Subcutaneous abdominal adipose tissue (tissue), 5 donors: ENCODE results near the gene MSL2.
"Not testable (repeated sequence)": the region's sequence is repeated elsewhere in the genome, so short reads cannot be mapped to it uniquely, and the experiment has no call there.

Experiments
- H3K27ac ChIP-seq: one replicate; pipeline ENCODE4 v1.7.0; 2013; ENCODE audit warnings: low read depth, mild to moderate bottlenecking, inconsistent platforms, low read length, moderate library complexity
- H3K27me3 ChIP-seq, 5 donors: one replicate each; pipeline ENCODE4 v1.7.0; 2013; ENCODE audit warnings: low read length in 5 of 5, inconsistent platforms in 1 of 5; ENCODE audit not compliant: control insufficient read depth in 5 of 5, insufficient read depth in 4 of 5
- H3K36me3 ChIP-seq, 5 donors: one replicate each; pipeline ENCODE4 v1.7.0; 2013; ENCODE audit warnings: low read length in 5 of 5; ENCODE audit not compliant: control insufficient read depth in 5 of 5, insufficient read depth in 5 of 5
- H3K4me1 ChIP-seq, 5 donors: one replicate each; pipeline ENCODE4 v1.7.0; 2013; ENCODE audit warnings: low read length in 5 of 5, mild to moderate bottlenecking in 3 of 5, moderate library complexity in 1 of 5; ENCODE audit not compliant: control insufficient read depth in 5 of 5, insufficient read depth in 5 of 5
- H3K4me3 ChIP-seq, 5 donors: one replicate each; pipeline ENCODE4 v1.7.0; 2013; ENCODE audit warnings: low read length in 5 of 5, low read depth in 1 of 5
- H3K9ac ChIP-seq, 5 donors: one replicate each; pipeline ENCODE4 v1.7.0; 2013; ENCODE audit warnings: low read length in 5 of 5, mild to moderate bottlenecking in 4 of 5, moderate library complexity in 3 of 5
- H3K9me3 ChIP-seq, 5 donors: one replicate each; pipeline ENCODE4 v1.7.0; 2013; ENCODE audit warnings: low read length in 5 of 5; ENCODE audit not compliant: control insufficient read depth in 5 of 5
- donor health status: healthy.
- donor health status: healthy.
- donor health status: healthy.
- donor health status: healthy.
- donor health status: healthy.

Gene MSL2

DNA sequence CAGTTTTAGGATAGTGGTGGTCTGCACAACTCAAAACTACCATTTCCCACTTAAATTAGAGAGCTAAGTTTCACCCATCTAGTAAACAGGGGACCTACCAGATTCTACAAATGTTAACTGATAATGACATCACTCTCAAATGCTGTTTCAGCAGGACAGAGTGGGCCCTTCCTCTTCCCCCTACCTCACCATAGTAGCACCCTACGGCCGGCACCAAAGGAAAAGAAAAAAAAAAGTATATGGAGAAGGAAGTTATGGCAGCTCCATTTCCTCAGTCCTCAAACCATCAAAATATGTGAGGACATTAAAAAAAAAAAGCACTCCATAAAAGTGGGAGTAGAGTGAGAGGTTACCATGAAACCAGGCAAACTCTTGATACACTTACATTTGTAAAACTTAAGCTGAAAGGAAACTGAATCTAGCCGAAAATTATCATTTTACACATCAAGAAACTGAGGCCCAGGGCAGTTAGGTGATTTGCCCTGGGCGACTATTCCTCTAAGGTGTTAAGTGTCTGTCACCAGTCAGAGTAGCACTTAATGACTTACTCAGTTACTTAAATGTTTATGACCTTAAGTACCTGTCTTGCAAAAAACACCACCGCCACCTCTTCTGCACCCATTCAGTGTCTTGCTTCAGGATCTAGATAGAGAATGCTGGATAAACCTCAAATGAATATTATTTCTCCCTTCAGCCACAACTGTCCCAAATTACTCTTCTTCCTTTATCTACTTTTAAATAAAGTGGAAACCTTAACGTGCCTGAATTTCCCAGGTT lies 2.7 kb downstream of the MSL2 start:
- Histone ChIP-seq H3K4me1 (peaks cover 4 to 65% (median 60%) of the 10 kb centered on the region in 5 donors), H3K4me3 (peak overlapping the region; percentile 85 to 98 (median 96)), H3K9ac (peak overlapping the region; percentile 83 to 97 (median 89)), H3K27me3 (no peaks in the 10 kb centered on the region), H3K9me3 (no peaks in the 10 kb centered on the region), H3K36me3 (no peaks in the 10 kb centered on the region), H3K27ac (peak overlapping the region; percentile 94)

DNA sequence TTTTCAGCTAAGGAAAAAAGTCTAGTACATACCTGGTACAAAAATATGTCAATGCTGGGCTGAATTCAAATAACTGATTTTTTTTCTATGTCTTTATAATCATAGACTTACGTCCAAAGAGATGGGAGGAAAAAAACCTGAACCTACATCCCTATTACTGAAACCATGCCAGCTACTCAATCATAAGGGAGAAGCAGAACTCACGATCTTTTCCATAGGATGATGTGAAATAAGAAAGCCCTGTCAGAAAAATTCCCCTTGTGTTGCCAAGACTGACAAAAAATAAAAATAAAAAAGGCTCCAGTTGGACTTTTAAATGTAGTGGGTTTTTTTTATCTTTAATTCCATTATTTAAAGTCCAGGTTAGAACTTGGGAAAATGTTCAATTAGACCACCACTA lies 3.3 kb downstream of the MSL2 start:
- no peaks in the 10 kb centered on the region for H3K36me3 ChIP-seq
- H3K9ac ChIP-seq: peak overlapping the region in 4 of 5 donors; percentile 83 to 97 (median 88)
- peak overlapping the region; percentile 94 for H3K27ac ChIP-seq
- H3K9me3 ChIP-seq: no peaks in the 10 kb centered on the region
- peak overlapping the region; percentile 85 to 98 (median 96) for H3K4me3 ChIP-seq
- H3K27me3 ChIP-seq: no peaks in the 10 kb centered on the region
- peaks cover 4 to 68% (median 63%) of the 10 kb centered on the region in 5 donors for H3K4me1 ChIP-seq

DNA sequence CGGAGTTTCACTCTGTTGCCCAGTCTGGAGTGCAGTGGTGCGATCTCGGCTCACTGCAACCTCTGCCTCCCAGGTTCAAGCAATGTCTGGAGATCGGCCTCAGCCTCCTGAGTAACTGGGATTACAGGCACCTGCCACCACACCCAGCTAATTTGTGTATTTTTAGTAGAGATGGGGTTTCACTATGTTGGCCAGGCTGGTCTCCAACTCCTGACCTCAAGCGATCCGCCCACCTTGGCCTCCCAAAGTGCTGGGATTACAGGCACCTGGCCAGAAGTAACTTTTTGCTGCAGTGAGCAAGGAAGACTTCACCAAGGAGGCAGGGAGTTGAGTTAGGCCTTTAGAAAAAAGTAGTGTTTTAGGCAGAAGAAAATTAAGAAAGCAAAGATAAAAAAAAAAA lies 3.9 kb downstream of the MSL2 start:
- H3K36me3 ChIP-seq, H3K27me3 ChIP-seq, H3K9me3 ChIP-seq: not testable (repeated sequence)
- H3K27ac ChIP-seq: peak overlapping the region; percentile 94
- peak overlapping the region in 4 of 5 donors; percentile 45 to 89 (median 60) for H3K9ac ChIP-seq
- peak overlapping the region; percentile 37 to 98 (median 92) for H3K4me3 ChIP-seq
- peaks cover 1 to 69% (median 62%) of the 10 kb centered on the region in 5 donors for H3K4me1 ChIP-seq

DNA sequence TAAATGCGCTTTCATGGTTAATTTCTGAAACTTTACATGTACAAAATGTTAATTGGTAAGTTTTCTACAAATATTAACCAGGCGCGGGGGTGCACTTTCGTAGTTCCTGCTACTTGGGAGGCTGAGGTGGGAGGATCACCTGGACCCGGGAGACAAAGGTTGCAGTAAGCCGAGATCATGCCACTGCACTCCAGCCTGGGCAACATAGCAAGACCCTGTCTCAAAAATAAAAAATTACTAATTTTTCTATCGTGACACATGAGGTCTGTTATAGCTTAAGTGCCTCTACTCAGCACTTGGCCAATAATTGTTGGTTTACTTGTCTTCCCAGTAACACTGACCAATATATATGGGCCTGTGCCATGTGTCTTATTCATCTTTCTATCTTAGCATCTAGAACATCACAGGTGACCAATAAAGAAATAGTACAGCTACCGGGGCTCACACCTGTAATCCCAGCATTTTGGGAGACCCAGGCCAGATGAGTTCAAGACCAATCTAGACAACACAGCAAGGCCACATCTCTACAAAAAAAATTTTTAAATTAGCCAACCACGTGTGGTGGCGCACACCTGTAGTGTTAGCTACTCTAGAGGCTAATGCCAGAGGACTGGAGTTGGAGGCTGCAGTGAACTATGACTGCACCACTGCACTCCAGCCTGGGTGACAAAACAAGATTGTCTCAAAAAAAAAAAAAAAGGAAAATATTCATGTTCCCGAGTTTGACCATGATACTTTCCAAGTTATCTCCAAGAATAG lies 6.1 kb downstream of the MSL2 start:
- H3K9ac ChIP-seq: no peak overlapping the region
- no peak overlapping the region for H3K4me3 ChIP-seq
- H3K9me3 ChIP-seq: no peaks in the 10 kb centered on the region
- H3K27ac ChIP-seq: no peak overlapping the region
- H3K36me3 ChIP-seq: no peaks in the 10 kb centered on the region
- no peaks in the 10 kb centered on the region for H3K27me3 ChIP-seq
- peaks cover 1 to 77% (median 70%) of the 10 kb centered on the region in 5 donors for H3K4me1 ChIP-seq

DNA sequence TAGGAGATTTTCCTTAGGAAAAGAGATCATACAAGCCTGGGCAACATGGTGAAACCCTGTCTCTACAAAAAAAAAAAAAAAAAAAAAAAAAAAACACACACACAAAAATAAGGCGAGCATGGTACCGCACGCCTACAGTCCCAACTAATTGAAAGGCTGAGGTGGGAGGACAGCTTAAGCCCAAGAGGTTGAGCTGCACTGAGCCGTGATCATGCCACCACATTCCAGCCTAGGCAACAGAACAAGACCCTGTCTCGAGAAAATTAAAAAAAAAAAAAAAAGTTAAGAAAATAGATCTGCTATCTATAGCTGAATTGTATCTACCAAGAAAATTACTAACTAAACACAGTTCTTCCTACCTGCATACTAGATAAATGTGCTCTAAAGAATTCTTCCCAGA lies 7.1 kb downstream of the MSL2 start:
- H3K9me3 ChIP-seq: no peaks in the 10 kb centered on the region
- H3K36me3 ChIP-seq: no peaks in the 10 kb centered on the region
- H3K4me3 ChIP-seq: no peak overlapping the region
- no peaks in the 10 kb centered on the region for H3K27me3 ChIP-seq
- no peak overlapping the region for H3K9ac ChIP-seq
- H3K4me1 ChIP-seq: peaks cover 1 to 81% (median 73%) of the 10 kb centered on the region in 5 donors
- no peak overlapping the region for H3K27ac ChIP-seq

DNA sequence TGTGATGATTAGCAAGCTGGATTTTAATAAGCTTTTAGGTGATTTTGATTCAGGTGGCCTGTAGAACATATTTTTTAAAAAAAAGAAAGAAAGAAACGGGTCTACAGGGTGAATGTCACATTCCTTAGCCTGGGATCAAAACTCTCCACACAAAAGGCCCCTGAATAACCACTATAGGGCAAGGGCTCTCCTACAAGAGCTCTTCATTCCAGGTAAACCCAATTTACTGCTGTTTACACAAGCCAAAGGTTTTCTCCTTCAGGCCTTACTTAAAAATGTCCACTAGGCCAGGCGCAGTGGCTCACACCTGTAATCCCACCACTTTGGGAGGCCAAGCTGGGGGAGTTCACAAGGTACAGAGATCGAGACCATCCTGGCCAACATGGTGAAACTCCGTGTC lies 8.3 kb downstream of the MSL2 start:
- H3K4me1 ChIP-seq: peaks cover 1 to 70% (median 63%) of the 10 kb centered on the region in 5 donors
- H3K9me3 ChIP-seq: no peaks in the 10 kb centered on the region
- no peak overlapping the region for H3K27ac ChIP-seq
- no peaks in the 10 kb centered on the region for H3K36me3 ChIP-seq
- peak overlapping the region in 1 of 5 donors; percentile 30 for H3K9ac ChIP-seq
- H3K4me3 ChIP-seq: no peak overlapping the region
- H3K27me3 ChIP-seq: no peaks in the 10 kb centered on the region

DNA sequence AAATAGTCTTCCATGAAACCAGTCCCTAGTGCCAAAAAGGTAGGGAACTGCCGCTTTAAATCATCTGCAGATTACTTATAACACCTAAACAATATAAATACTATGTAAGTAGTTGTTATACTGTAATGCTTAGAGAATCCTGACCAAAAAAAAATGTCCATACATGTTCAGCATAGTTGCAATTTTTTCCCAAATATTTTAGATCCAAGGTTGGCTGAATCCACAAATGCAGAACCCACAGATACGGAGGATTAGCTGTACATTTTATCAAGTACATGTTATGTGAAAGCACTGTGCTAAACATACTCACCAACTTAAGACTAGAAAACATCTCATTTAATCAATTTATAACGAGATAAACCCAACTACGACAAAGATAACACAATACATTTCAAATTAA lies 9.3 kb downstream of the MSL2 start:
- Histone ChIP-seq H3K27me3 (no peaks in the 10 kb centered on the region), H3K9me3 (no peaks in the 10 kb centered on the region), H3K4me3 (no peak overlapping the region), H3K27ac (no peak overlapping the region), H3K36me3 (no peaks in the 10 kb centered on the region), H3K9ac (no peak overlapping the region), H3K4me1 (peaks cover 0 to 67% (median 58%) of the 10 kb centered on the region in 5 donors)

DNA sequence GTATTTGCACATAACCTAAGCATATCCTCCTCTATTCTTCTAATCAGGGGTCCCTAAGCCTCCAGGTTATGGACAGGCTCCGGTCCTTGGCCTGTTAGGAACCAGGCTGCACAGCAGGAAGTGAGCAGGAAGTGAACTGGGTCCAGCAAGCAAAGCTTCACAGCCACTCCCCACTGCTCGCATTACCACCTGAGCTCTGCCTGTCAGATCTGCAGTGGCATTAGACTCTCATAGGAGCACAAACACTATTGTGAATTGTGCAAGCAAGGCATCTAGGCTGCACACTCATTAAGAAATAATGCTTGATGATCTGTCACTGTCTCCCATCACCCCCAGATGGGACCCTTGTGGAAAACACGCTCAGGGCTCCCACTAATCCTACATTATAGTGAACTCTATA lies 9.8 kb downstream of the MSL2 start:
- H3K27me3 ChIP-seq: no peaks in the 10 kb centered on the region
- no peak overlapping the region for H3K9ac ChIP-seq
- no peaks in the 10 kb centered on the region for H3K36me3 ChIP-seq
- H3K9me3 ChIP-seq: no peaks in the 10 kb centered on the region
- peaks cover 0 to 62% (median 53%) of the 10 kb centered on the region in 5 donors for H3K4me1 ChIP-seq
- H3K4me3 ChIP-seq: no peak overlapping the region
- no peak overlapping the region for H3K27ac ChIP-seq

DNA sequence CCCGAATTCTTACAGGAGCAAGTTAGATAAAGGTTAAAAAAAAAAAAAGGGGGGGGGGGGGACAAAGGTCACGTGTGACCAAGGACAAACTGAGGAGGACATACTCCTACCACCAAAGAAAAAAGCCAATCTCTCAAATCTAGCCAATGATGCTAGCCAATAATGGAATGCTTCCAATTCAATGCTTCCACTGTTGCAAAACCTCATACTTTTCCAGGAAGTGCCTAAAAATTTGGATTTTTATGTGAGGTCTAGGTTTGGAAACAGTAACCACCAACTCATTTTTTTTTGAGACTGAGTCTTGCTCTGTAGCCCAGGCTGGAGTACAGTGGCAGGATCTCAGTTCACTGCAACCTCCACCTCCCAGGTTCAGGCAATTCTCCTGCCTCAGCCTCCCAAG lies 11.4 kb downstream of the MSL2 start:
- Histone ChIP-seq H3K27me3 (no peaks in the 10 kb centered on the region), H3K9ac (no peak overlapping the region), H3K4me3 (no peak overlapping the region), H3K4me1 (peaks cover 0 to 45% (median 39%) of the 10 kb centered on the region in 5 donors), H3K36me3 (no peaks in the 10 kb centered on the region), H3K27ac (no peak overlapping the region), H3K9me3 (no peaks in the 10 kb centered on the region)

DNA sequence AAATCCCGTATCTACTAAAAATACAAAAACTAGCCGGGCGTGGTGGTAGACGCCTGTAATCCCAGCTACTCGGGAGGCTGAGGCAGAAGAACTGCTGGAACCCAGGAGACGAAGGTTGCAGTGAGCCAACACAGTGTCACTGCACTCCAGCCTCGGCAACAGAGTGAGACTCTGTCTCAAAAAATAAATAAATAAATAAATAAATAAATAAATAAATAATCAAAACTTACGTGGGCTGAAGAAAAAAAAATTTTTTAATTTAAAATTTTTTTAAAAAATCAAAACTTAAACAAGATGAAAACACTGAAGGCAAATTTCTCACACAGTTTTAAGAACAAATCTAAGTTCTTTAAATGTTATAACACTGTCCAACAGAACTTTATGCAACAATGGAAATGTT lies 14.4 kb downstream of the MSL2 start:
- Histone ChIP-seq H3K27ac (no peak overlapping the region), H3K36me3 (no peaks in the 10 kb centered on the region), H3K4me3 (no peak overlapping the region), H3K9ac (no peak overlapping the region), H3K27me3 (no peaks in the 10 kb centered on the region), H3K9me3 (no peaks in the 10 kb centered on the region), H3K4me1 (peaks cover 0 to 35% (median 25%) of the 10 kb centered on the region in 5 donors)
